Vagina (tissue), 2 donors: ENCODE data around the gene CPA4. TPM values are rescaled to one million over a fixed set of nuclear protein-coding genes. Genes with fewer than 3 reads are reported as not detected.

Experiments used
- DNase-seq, 2 donors: peaks; one replicate each; pipeline ENCODE4 v3.0.0-alpha.2; 2017; ENCODE audit errors: extremely low spot score in 2 of 2
- H3K27ac ChIP-seq: fragments of 200-600 bp; sonication (generic); one replicate; pipeline ENCODE4 v1.5.1; 2019
- H3K27me3 ChIP-seq: fragments of 200-600 bp; sonication (generic); one replicate; pipeline ENCODE4 v1.5.1; 2019
- H3K36me3 ChIP-seq, 2 donors: fragments of 200-600 bp; sonication (generic); one replicate each; pipeline ENCODE4 v1.5.1; 2017 to 2019
- H3K4me1 ChIP-seq: fragments of 200-600 bp; sonication (generic); one replicate; pipeline ENCODE4 v1.5.1; 2019
- H3K4me3 ChIP-seq, 2 donors: fragments of 200-600 bp; sonication (generic); 1 replicate in 1 of 2; 2 replicates in 1 of 2; pipeline ENCODE4 v1.5.1; 2016 to 2019
- H3K9me3 ChIP-seq: fragments of 200-600 bp; sonication (generic); one replicate; pipeline ENCODE4 v1.5.1; 2019
- POLR2A ChIP-seq, 2 donors: fragments of 450-650 bp; IDR thresholded peaks; one replicate each; pipeline ENCODE4 v1.6.1; 2017; ENCODE audit warnings: antibody characterized with exemption in 2 of 2, mild to moderate bottlenecking in 2 of 2, moderate library complexity in 2 of 2
- POLR2AphosphoS5 ChIP-seq, 2 donors: sonication (generic); formaldehyde crosslinking; IDR thresholded peaks; one replicate each; pipeline ENCODE4 v1.9.0; 2017; ENCODE audit warnings: antibody characterized with exemption in 2 of 2, mild to moderate bottlenecking in 2 of 2, low read depth in 1 of 2; ENCODE audit not compliant: insufficient read depth in 1 of 2
- intact Hi-C: fragments of 100-400 bp; cut with DNase I; formaldehyde crosslinking; loops from one replicate; pipeline ENCODE4 v1.15.1; 2023
- total RNA-seq: library from RNA; depleted of rRNA; stranded (reverse); fragments of >200 nt; gene quantifications from one replicate; pipeline ENCODE4 v1.2.3, GENCODE V29; 2016
- TF ChIP-seq, protein P1 (sequence below), 3 experiments: fragments of 450-650 bp in 2 of 3; fragments of 200-600 bp in 1 of 3; sonication (generic) in 1 of 3; IDR thresholded peaks; one replicate each; pipeline ENCODE4 v1.5.1; 2017 to 2019; ENCODE audit warnings: antibody characterized with exemption in 3 of 3, mild to moderate bottlenecking in 2 of 3, moderate library complexity in 2 of 3

CPA4 gene
- total RNA-seq, 1 donor from 2014 or later = 8.8 TPM

DNA sequence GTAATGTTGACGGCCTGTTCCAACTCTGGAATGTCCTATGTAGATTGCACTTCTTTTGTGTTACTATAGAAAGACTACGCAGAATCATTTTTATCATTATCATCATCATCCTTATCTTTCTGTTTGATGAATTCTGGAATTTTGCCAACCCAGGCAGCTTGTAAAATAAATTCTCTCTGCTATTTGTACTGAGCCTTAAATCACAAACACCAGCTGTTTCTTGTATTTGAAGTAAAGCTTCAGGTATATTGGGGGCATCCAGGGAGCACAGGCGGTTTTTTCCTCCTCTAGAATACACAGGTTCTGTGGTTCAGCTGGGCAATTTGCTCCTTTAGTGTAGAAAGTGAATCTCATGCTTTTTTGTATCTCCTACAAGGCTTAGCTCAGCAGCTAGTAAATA, 36.7 kb downstream of the CPA4 start:
- Histone ChIP-seq H3K4me3 (no peak overlapping the region), H3K27me3 (no peaks in the 10 kb centered on the region), H3K36me3 (no peaks in the 10 kb centered on the region), H3K4me1 (no peaks in the 10 kb centered on the region), H3K9me3 (no peaks in the 10 kb centered on the region), H3K27ac (no peak overlapping the region)
- intact Hi-C loops = no loop called here
- TF ChIP-seq, protein P1, sequence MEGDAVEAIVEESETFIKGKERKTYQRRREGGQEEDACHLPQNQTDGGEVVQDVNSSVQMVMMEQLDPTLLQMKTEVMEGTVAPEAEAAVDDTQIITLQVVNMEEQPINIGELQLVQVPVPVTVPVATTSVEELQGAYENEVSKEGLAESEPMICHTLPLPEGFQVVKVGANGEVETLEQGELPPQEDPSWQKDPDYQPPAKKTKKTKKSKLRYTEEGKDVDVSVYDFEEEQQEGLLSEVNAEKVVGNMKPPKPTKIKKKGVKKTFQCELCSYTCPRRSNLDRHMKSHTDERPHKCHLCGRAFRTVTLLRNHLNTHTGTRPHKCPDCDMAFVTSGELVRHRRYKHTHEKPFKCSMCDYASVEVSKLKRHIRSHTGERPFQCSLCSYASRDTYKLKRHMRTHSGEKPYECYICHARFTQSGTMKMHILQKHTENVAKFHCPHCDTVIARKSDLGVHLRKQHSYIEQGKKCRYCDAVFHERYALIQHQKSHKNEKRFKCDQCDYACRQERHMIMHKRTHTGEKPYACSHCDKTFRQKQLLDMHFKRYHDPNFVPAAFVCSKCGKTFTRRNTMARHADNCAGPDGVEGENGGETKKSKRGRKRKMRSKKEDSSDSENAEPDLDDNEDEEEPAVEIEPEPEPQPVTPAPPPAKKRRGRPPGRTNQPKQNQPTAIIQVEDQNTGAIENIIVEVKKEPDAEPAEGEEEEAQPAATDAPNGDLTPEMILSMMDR (IDR thresholded peaks at IDR 0.05) = no peak
- TF ChIP-seq POLR2AphosphoS5 (IDR thresholded peaks at IDR 0.05; ENCODE audit: insufficient read depth in 1 of 2, low read depth in 1 of 2) = no peak
- no peak for DNase-seq

DNA sequence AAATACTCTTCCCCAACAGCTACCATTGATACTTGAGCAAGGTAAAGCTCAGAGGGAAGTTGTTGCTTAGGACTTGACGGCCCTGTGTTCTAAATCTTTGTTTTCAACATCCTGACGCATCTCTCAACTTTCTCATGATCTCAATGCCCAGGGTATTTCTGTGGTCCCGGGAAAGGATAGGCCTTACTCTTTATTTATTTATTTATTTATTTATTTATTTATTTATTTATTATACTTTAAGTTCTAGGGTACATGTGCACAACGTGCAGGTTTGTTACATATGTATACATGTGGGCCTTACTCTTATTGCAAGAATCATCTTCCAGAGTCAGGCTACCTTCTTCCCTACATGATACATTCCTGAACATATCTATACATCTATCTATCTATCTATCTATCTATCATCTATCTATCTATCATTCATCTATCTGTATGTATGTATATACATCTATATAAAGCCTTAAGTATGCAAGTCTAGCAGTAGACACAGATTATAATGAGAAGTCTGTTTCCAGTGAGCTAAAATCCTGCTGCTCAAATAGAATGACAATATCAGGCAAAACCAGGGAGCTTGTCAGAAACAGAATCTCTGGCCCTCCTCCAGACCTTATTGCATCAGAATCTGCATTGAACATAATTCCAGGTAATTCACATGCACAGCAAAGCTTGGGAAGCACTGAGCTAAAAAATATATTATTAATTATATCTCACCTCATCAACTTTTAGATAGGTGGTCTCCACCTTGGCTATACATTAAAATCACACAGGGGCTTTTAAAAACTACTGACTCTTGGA, 39.5 kb downstream of the CPA4 start:
- Histone ChIP-seq H3K27ac (no peak overlapping the region), H3K4me1 (no peaks in the 10 kb centered on the region), H3K27me3 (no peaks in the 10 kb centered on the region), H3K4me3 (no peak overlapping the region), H3K36me3 (no peaks in the 10 kb centered on the region), H3K9me3 (no peaks in the 10 kb centered on the region)
- TF ChIP-seq, protein P1 (IDR thresholded peaks at IDR 0.05) = no peak
- TF ChIP-seq POLR2AphosphoS5 (IDR thresholded peaks at IDR 0.05; ENCODE audit: insufficient read depth in 1 of 2, low read depth in 1 of 2) = no peak
- no peak for TF ChIP-seq POLR2A (IDR thresholded peaks at IDR 0.05)
- DNase-seq = no peak
- intact Hi-C loops = no loop called here

DNA sequence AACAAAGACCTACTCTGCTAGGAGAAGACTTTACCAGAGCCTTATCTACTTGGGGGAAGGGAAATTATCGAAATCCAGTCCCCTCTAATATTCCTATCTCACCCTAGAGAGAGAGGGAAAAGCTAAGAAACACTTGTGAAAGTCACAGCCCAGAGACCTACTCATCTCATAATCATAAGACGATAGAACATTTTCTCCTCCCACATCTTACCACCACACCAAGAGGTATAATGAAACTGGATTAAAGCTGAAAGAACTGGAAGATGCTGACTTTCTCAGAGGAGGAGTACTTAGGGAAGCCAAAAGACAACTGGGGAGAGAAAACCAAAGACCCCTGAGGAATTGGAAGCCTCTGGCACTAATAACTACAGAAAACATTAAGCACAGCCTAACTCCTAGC, 40.9 kb downstream of the CPA4 start:
- TF ChIP-seq, protein P1 (IDR thresholded peaks at IDR 0.05) = no peak
- TF ChIP-seq POLR2AphosphoS5 (IDR thresholded peaks at IDR 0.05; ENCODE audit: insufficient read depth in 1 of 2, low read depth in 1 of 2) (no peak), POLR2A (IDR thresholded peaks at IDR 0.05) (no peak)
- H3K4me3 ChIP-seq = no peak overlapping the region
- no peak overlapping the region for H3K27ac ChIP-seq
- no peaks in the 10 kb centered on the region for H3K4me1 ChIP-seq
- no peaks in the 10 kb centered on the region for H3K36me3 ChIP-seq
- no peak for DNase-seq
- no peaks in the 10 kb centered on the region for H3K27me3 ChIP-seq
- H3K9me3 ChIP-seq = no peaks in the 10 kb centered on the region
- intact Hi-C loops = no loop called here

DNA sequence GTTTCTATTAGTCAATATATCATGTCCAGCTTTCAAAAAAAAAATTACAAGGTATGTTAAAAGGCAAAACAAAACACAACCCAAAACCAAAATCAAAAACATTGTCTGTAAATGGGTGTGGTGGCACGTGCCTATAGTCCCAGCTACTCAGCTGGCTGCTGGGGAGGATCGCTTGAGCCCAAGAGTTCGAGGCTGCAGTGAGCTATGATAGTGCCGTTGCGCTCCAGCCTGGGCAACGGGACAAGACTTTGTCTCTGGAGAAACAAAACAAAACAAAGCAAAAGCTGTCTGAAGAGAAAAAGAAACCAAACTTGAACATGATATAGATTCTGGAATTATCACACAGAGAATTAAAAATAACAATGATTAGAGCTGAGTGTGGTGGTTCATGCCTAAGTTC, 41.3 kb downstream of the CPA4 start:
- no peak for TF ChIP-seq POLR2AphosphoS5 (IDR thresholded peaks at IDR 0.05; ENCODE audit: insufficient read depth in 1 of 2, low read depth in 1 of 2)
- TF ChIP-seq, protein P1 (IDR thresholded peaks at IDR 0.05) = no peak
- TF ChIP-seq POLR2A (IDR thresholded peaks at IDR 0.05) = no peak
- intact Hi-C loops = no loop called here

DNA sequence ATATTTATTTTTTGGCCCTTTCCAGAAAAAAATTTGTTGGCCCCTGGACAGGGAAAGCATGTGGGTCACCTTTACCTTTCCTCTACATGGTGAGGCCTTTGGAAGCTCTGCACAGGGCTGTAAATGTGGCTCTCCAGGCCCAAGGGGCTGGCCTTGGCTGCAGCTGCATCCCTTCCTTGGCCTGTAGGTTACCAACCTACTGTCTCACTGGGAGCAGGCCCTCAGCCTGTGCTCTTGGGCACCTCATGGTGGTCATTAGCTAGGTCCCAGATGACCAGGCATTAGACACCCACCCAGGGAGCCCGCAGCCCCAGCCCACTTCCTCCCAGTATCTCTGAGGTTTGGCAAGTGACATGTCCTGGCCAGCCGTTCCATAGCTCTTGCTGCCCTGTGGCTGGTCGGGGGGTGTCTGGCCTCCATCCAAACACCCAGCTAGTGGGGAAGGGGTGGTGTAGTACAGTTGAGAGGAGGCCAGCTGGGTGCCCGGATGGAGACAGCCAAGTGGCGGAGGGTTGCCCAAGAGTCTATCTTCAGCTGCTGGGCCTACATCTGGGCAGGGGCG, 44.5 kb downstream of the CPA4 start:
- no peaks in the 10 kb centered on the region for H3K9me3 ChIP-seq
- DNase-seq = no peak
- no peak for TF ChIP-seq POLR2AphosphoS5 (IDR thresholded peaks at IDR 0.05; ENCODE audit: insufficient read depth in 1 of 2, low read depth in 1 of 2)
- TF ChIP-seq POLR2A (IDR thresholded peaks at IDR 0.05) = no peak
- H3K4me3 ChIP-seq = no peak overlapping the region
- intact Hi-C loops = no loop called here
- H3K36me3 ChIP-seq = no peaks in the 10 kb centered on the region
- H3K27ac ChIP-seq = no peak overlapping the region
- no peaks in the 10 kb centered on the region for H3K27me3 ChIP-seq
- no peaks in the 10 kb centered on the region for H3K4me1 ChIP-seq

More for the DNA sequence above, 41.3 kb downstream of the CPA4 start:
- H3K4me3 ChIP-seq = no peak overlapping the region
- H3K4me1 ChIP-seq = no peaks in the 10 kb centered on the region
- no peaks in the 10 kb centered on the region for H3K36me3 ChIP-seq
- no peak overlapping the region for H3K27ac ChIP-seq
- no peaks in the 10 kb centered on the region for H3K27me3 ChIP-seq
- H3K9me3 ChIP-seq = no peaks in the 10 kb centered on the region
- no peak for DNase-seq
